K562 (cell line): ENCODE data around the gene PARP1. TPM values are rescaled to one million over a fixed set of nuclear protein-coding genes. Genes with fewer than 3 reads are reported as not detected.

Source experiments
- ATAC-seq: fragments of 200-7000 bp; cut with Tn5 transposase; 3 replicates; pipeline ENCODE4 v1.9.1; 2020; ENCODE audit warnings: moderate library complexity
- BruUV-seq: library from RNA; stranded (reverse); fragments of 400-500 nt; replicated peaks from 2 replicates; lab custom pipeline; 2021; lab: Mats Ljungman, UMichigan
- CTCF ChIA-PET: fragments of 300-600 bp; formaldehyde crosslinking; extraction: SDS; loops from one replicate; lab custom pipeline; 2021; ENCODE audit warnings: low intra/inter-chr PET ratio; lab: Yijun Ruan, JAX
- POLR2A ChIA-PET: fragments of 300-600, 350-650 bp; sonication (Branson Sonifier 250); formaldehyde crosslinking; extraction: SDS; loops from one replicate; lab custom pipeline; 2021; ENCODE audit warnings: antibody characterized with exemption, inconsistent platforms; lab: Yijun Ruan, JAX
- DNase-seq, 4 experiments: peaks; one replicate each; pipeline versions ENCODE4 v3.0.0 to v3.0.0-alpha.2; 2011 to 2018; ENCODE audit warnings: low spot score in 3 of 4, mixed read lengths in 3 of 4; ENCODE audit errors: extremely low read depth in 1 of 4
- FAIRE-seq: peaks from 2 replicates; lab custom pipeline; 2011; peaks lifted over from hg19 to GRCh38; lab: Jason Lieb, UNC
- H2AFZ ChIP-seq: 2 replicates; pipeline ENCODE4 v1.6.0; 2011; ENCODE audit warnings: low read depth, low read length, control low read depth, inconsistent platforms
- H3K27ac ChIP-seq: fragments of 200-600 bp; 3 replicates; pipeline ENCODE4 v1.8.0; 2011; ENCODE audit warnings: low read depth, mild to moderate bottlenecking, control low read depth, inconsistent platforms, low read length, moderate library complexity, mixed read lengths; ENCODE audit errors: extremely low read depth
- H3K27me3 ChIP-seq, 2 experiments: fragments of 300-600 bp in 1 of 2; 2 replicates in 1 of 2; 3 replicates in 1 of 2; pipeline versions ENCODE4 v1.6.0 to v1.8.0; 2011; ENCODE audit warnings: inconsistent platforms in 2 of 2, low read length in 2 of 2, mild to moderate bottlenecking in 1 of 2, mixed read lengths in 1 of 2, moderate library complexity in 1 of 2; ENCODE audit not compliant: control insufficient read depth in 2 of 2, insufficient read depth in 2 of 2
- H3K36me3 ChIP-seq: fragments of 300-600 bp; 3 replicates; pipeline ENCODE4 v1.8.0; 2011; ENCODE audit warnings: mild to moderate bottlenecking, low read length, inconsistent platforms; ENCODE audit not compliant: control insufficient read depth, insufficient read depth
- H3K4me1 ChIP-seq, 2 experiments: fragments of 200-600 bp in 1 of 2; replicated peaks in 1 of 2; 2 replicates in 1 of 2; 3 replicates in 1 of 2; pipeline versions ENCODE4 v1.5.1 to v1.8.0; 2011; ENCODE audit warnings: inconsistent platforms in 2 of 2, low read length in 2 of 2, mild to moderate bottlenecking in 1 of 2, mixed read lengths in 1 of 2, moderate library complexity in 1 of 2; ENCODE audit not compliant: control insufficient read depth in 2 of 2, insufficient read depth in 2 of 2
- H3K4me2 ChIP-seq: 2 replicates; pipeline ENCODE4 v1.6.1; 2011; ENCODE audit warnings: low read length, control low read depth, inconsistent platforms, mixed read lengths; ENCODE audit not compliant: insufficient read depth
- H3K4me3 ChIP-seq: fragments of 200-600 bp; sonication (generic), shearing (Covaris generic); 2 replicates; pipeline ENCODE4 v1.5.1; 2016; ENCODE audit warnings: control low read depth, inconsistent platforms
- H3K79me2 ChIP-seq: fragments of 200-600 bp; 3 replicates; pipeline ENCODE4 v1.8.0; 2011; ENCODE audit warnings: low read length, inconsistent platforms; ENCODE audit not compliant: control insufficient read depth, insufficient read depth
- H3K9ac ChIP-seq, 2 experiments: 2 replicates each; pipeline versions ENCODE4 v1.6.0 to v1.6.1; 2011; ENCODE audit warnings: low read depth in 2 of 2, low read length in 2 of 2, control low read depth in 1 of 2, inconsistent platforms in 1 of 2, mild to moderate bottlenecking in 1 of 2, mixed read lengths in 1 of 2; ENCODE audit not compliant: insufficient read depth in 1 of 2
- H3K9me1 ChIP-seq: one replicate; pipeline ENCODE4 v1.6.0; 2011; ENCODE audit warnings: inconsistent platforms, mild to moderate bottlenecking, low read length, moderate library complexity; ENCODE audit not compliant: control insufficient read depth, insufficient read depth
- H3K9me3 ChIP-seq: replicated peaks from 2 replicates; pipeline ENCODE4 v1.5.1; 2011; ENCODE audit warnings: low read depth, low read length, inconsistent platforms; ENCODE audit not compliant: control insufficient read depth, insufficient read depth
- H4K20me1 ChIP-seq: replicated peaks from 2 replicates; pipeline ENCODE4 v1.6.1; 2011; ENCODE audit warnings: low read length, inconsistent platforms, mixed read lengths; ENCODE audit not compliant: control insufficient read depth, insufficient read depth
- ASH1L ChIP-seq: fragments of 450-650 bp; IDR thresholded peaks from 2 replicates; pipeline ENCODE4 v1.6.1; 2018; ENCODE audit warnings: borderline replicate concordance, mild to moderate bottlenecking, low read depth; ENCODE audit not compliant: partially characterized antibody
- BRD9 ChIP-seq: fragments of 450-650 bp; IDR thresholded peaks from 2 replicates; pipeline ENCODE4 v1.6.1; 2018; ENCODE audit warnings: low read depth; ENCODE audit not compliant: partially characterized antibody
- E2F6 ChIP-seq, 2 experiments: IDR thresholded peaks; 2 replicates each; pipeline ENCODE4 v1.6.1; 2011; ENCODE audit warnings: borderline replicate concordance in 1 of 2, control low read depth in 1 of 2, low read depth in 1 of 2, low read length in 1 of 2, mild to moderate bottlenecking in 1 of 2, mixed read lengths in 1 of 2, moderate library complexity in 1 of 2; ENCODE audit not compliant: insufficient read depth in 1 of 2, insufficient read length in 1 of 2, poor library complexity in 1 of 2, severe bottlenecking in 1 of 2; ENCODE audit errors: extremely low read depth in 1 of 2
- ESRRB ChIP-seq: fragments of 250-450 bp; sonication (Bioruptor Pico); IDR thresholded peaks from 2 replicates; pipeline ENCODE4 v1.5.0; 2020; ENCODE audit warnings: mild to moderate bottlenecking, moderate library complexity, borderline replicate concordance
- KDM5B ChIP-seq: fragments of 200-600 bp; sonication (generic); IDR thresholded peaks from 2 replicates; pipeline ENCODE4 v1.6.1; 2012; ENCODE audit warnings: low read depth, mild to moderate bottlenecking, moderate library complexity, low read length, control low read depth, inconsistent platforms; ENCODE audit not compliant: insufficient replicate concordance
- RBBP5 ChIP-seq: fragments of 200-600 bp; sonication (generic); IDR thresholded peaks from 2 replicates; pipeline ENCODE4 v1.6.1; 2012; ENCODE audit warnings: borderline replicate concordance, mild to moderate bottlenecking, low read length, control low read depth, inconsistent platforms; ENCODE audit not compliant: insufficient read depth, poor library complexity, severe bottlenecking
- SLC30A9 ChIP-seq: fragments of 250-450 bp; sonication (Bioruptor Pico); IDR thresholded peaks from 2 replicates; pipeline ENCODE4 v1.8.0; 2022; ENCODE audit warnings: mild to moderate bottlenecking, moderate library complexity
- ZBTB5 ChIP-seq: fragments of 450-650 bp; IDR thresholded peaks from 2 replicates; pipeline ENCODE4 v1.6.1; 2017; ENCODE audit warnings: antibody characterized with exemption
- ZHX1 ChIP-seq: fragments of 150-350 bp; conservative IDR thresholded peaks from 2 replicates; pipeline ENCODE4 v1.6.1; 2014; ENCODE audit warnings: low read length
- ZNF124 ChIP-seq: sonication (generic); formaldehyde crosslinking; IDR thresholded peaks from 2 replicates; pipeline ENCODE4 v1.8.1; 2022; ENCODE audit warnings: missing genetic modification reagents
- WGBS: fragments of 100-300 bp; shearing (Covaris generic); methylation state at CpG from one replicate; pipeline ENCODE4 v1.1.6; 2016; ENCODE audit warnings: low coverage, mixed read lengths; ENCODE audit not compliant: insufficient coverage; ENCODE audit errors: missing lambda C conversion rate; 5-methylcytosine and 5-hydroxymethylcytosine counted together
- in situ Hi-C: fragments of 300-500 bp; cut with MboI; formaldehyde crosslinking; loops from 4 replicates; pipeline ENCODE4 v1.15.0; 2018; ENCODE audit warnings: inconsistent platforms, mixed read lengths
- intact Hi-C: fragments of 100-400 bp; cut with micrococcal nuclease; formaldehyde crosslinking; loops from 2 replicates; pipeline ENCODE4 v1.14.2; 2022
- polyA plus RNA-seq, 8 experiments: library from polyadenylated mRNA; depleted of rRNA in 4 of 8; stranded (reverse) in 5 of 8; unstranded in 3 of 8; fragments of >200 nt; fragmentation: Nextera tagmentation in 2 of 8; fragmentation: Illumina TruSeq in 1 of 8; extraction: Ambion mirVana in 2 of 8; extraction: Trizol in 1 of 8; gene quantifications; 2 replicates each; pipeline versions ENCODE4 v1.2.1 to v1.2.3, GENCODE V29; 2011 to 2014; ENCODE audit warnings: inconsistent platforms in 1 of 8, missing spikeins in 1 of 8
- total RNA-seq, 7 experiments: library from RNA; depleted of rRNA in 6 of 7; stranded (reverse); fragments of >200 nt in 6 of 7; fragmentation: Illumina TruSeq in 2 of 7; extraction: Trizol in 2 of 7; gene quantifications; 2 replicates each; pipeline versions ENCODE4 v1.2.1 to v1.2.3, GENCODE V29; 2011 to 2021; ENCODE audit warnings: low replicate concordance in 1 of 7

Gene PARP1
- total and polyA plus RNA-seq, 9 of the 15 experiments (the other 6 are each of a cell fraction or from before 2014, with no cell fraction given): 121 to 306 (median 250) TPM

- Histone ChIP-seq H3K36me3 (peaks cover 100% of the 10 kb centered on the region), H3K4me1 (no peaks in the 10 kb centered on the region), H4K20me1 (no peaks in the 10 kb centered on the region), H3K79me2 (no peaks in the 10 kb centered on the region), H3K27me3 (no peaks in the 10 kb centered on the region), H3K27ac (no peak overlapping the region), H3K9me3 (no peaks in the 10 kb centered on the region), H3K4me2 (no peak overlapping the region), H2AFZ (no peak overlapping the region), H3K4me3 (no peak overlapping the region), H3K9ac (no peak overlapping the region), H3K9me1 (no peaks in the 10 kb centered on the region)
- FAIRE-seq (no peak), ATAC-seq (no peak), DNase-seq (no peak)
- CTCF ChIA-PET: no interaction called here
- in situ Hi-C loops: no loop called here
- intact Hi-C loops: no loop called here
- BruUV-seq: no TSS peak
- 93% methylated on average over 9 of the region's 9 CpGs for WGBS
- POLR2A ChIA-PET: interaction anchor here (0.6 to 2.3 kb wide), 4 partner anchors 10 to 302 kb away, joined by 3 to 9 read pairs (median 4); no protein-coding TSS in a partner anchor
- TF ChIP-seq SLC30A9 (CRISPR knock-in tag) (no peak), ZNF124 (CRISPR knock-in tag) (no peak), ZHX1 (no peak), KDM5B (no peak), RBBP5 (no peak), BRD9 (no peak), ASH1L (no peak), ZBTB5 (no peak), E2F6 (IDR thresholded peaks at IDR 0.05; ENCODE audit: borderline replicate concordance in 1 of 2, extremely low read depth in 1 of 2, insufficient read depth in 1 of 2, insufficient read length in 1 of 2, low read depth in 1 of 2, low read length in 1 of 2, poor library complexity in 1 of 2, severe bottlenecking in 1 of 2) (no peak), ESRRB (CRISPR knock-in tag) (no peak)
Observed at GRCh38 chr1:226372885-226373284, 35.0 kb downstream of the PARP1 start.
